Thyroid gland (tissue), 4 donors: Measurements from ENCODE around the gene PSMA6.
"Not testable (repeated sequence)": the region's sequence is repeated elsewhere in the genome, so short reads cannot be mapped to it uniquely, and the experiment has no call there.

Experiments
- CTCF ChIP-seq, 6 experiments: fragments of 200-600 bp in 3 of 6; fragments of 450-650 bp in 3 of 6; sonication (generic) in 3 of 6; IDR thresholded peaks; one replicate each; pipeline ENCODE4 v1.5.1; 2016 to 2019; ENCODE audit warnings: antibody characterized with exemption in 6 of 6, mild to moderate bottlenecking in 2 of 6, inconsistent platforms in 1 of 6, moderate library complexity in 1 of 6
- POLR2A ChIP-seq, 2 donors: fragments of 450-650 bp; IDR thresholded peaks; one replicate each; pipeline ENCODE4 v1.6.1; 2017; ENCODE audit warnings: antibody characterized with exemption in 2 of 2, mild to moderate bottlenecking in 2 of 2, moderate library complexity in 1 of 2

GRCh38 chr14:35253056-35253455 lies 39.1 kb upstream of the PSMA6 start:
- TF ChIP-seq CTCF, POLR2A (IDR thresholded peaks at IDR 0.05): not testable (repeated sequence)
